ENCODE results near the gene DNAJB4.
A peak's percentile ranks its signal among the peaks of the same experiment; 100 is the strongest.
"Not testable (repeated sequence)": the region's sequence is repeated elsewhere in the genome, so short reads cannot be mapped to it uniquely, and the experiment has no call there.

DNAJB4 gene

DNA sequence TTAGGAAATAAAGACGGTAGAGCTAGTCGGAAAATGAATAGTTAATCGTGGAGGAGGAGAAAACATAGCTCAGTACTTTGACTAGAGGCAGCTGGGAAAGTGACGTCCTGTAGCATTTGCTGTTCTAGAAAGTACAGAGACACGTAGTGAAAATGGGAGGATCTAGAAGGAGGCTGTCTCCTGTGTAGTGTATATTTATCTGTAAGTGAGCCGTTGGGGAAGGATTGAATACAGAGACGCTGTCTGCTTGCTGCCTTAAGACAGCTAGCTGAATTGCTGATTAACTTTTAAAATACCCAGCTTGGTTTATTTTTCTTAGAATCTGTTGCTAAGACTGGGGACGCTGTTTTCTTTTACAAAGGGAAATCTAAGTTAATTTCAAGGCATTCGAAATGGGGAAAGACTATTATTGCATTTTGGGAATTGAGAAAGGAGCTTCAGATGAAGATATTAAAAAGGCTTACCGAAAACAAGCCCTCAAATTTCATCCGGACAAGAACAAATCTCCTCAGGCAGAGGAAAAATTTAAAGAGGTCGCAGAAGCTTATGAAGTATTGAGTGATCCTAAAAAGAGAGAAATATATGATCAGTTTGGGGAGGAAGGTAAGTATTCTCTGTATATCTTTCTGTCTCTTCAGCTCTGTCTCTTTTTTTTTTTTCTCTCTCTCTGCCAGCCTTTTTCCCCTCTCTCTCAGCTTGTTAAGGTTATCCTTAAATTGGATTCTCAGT lies at the start of gene DNAJB4:
Gene DNAJB4 (plus strand): TSS at position 221 of the 729 bp plus-strand sequence. CDS start 172 bp downstream, at position 393.
- DNase-seq = no peak

DNA sequence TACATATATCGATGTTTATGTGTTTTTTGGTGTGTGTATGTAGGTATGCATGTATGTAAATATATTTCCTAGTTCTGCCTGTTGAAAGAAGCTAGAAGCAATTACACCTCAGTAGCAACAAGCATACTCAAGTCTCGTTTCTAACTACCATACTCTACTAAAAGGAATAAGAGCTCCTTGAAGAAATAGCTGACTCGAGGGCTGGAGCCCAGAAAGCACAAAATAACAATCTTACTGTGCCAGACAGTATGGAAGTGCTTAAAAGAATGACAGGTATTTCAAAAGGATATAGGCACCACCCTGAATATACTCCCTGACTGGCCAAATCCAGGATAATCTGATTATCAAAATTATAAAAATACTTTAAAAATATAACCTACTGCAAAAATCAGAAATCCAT lies 49.0 kb upstream of the DNAJB4 start:
- DNase-seq = no peak

DNA sequence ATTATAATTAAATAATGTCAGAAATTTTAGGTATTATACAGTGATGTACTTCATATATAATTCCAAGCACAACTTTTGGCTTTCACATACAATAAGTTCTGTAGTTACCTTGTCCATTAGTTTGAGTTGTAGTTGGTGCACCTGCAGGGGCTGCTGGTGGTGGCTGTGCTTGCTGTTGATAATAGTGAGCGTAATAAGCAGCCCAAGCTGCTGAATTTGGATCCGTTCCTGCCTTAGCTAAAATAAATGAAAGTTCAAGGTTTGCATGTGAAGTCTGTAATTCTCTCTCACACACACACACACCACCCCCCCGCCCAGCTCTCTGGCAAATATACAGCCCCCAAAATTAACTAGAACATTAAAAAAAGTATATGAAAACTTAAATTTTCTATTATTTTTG lies 48.3 kb upstream of the DNAJB4 start:
- no peak for DNase-seq

DNA sequence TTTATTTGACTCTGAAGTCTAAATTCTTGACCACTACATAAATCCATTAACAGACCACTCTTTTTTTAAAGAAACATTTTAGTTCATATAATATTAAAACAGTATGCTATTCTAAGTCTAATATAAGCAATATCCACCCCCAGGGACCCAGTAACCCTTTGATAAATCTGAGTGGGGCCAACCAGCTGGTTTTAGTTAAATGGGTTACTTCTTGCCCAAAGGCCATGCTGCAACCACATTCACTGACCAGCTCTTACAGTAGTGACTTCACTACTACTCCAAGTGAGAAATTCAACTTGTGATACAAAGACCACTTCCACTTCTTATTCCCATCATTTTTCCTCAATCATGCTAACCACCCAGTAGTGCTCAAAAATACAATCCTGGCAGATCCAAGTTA lies 46.3 kb upstream of the DNAJB4 start:
- DNase-seq = no peak

DNA sequence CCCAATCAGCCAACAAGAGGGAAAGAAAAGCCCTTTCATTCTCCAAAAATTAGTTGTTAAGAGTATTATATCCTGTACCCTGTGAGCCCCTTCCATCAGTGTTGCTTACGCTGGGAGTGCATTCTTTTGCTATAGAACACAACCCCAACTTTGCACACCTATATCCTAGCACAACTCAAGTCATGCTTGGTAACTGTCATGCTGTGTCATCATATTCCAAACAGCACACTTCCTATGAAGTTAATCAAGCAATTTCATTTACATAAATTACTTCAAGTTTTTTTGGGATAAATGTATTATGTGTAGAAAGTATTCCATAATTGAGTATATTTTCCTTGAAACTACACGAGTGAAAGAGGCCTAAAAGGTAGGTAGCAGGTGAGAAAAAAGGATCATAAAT lies 45.9 kb upstream of the DNAJB4 start:
- no peak for DNase-seq

DNA sequence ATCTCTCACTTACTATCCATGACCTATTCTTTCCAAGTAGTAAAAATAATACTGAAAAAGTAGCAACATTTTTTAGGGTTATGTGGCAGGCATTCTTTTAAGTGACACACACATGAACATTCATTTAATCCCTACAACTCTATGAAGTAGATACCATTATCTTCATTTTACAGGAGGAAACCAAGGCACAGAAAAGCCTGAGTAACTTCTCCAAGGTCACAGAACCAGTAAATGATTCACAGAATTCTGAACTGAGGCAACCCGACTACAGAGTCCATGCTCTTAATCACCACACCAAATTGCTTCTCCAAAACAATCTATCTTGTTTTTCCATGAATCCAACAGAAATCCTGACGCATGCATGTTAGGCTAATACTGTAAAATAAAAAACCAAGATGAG lies 43.3 kb upstream of the DNAJB4 start:
- DNase-seq = no peak

DNA sequence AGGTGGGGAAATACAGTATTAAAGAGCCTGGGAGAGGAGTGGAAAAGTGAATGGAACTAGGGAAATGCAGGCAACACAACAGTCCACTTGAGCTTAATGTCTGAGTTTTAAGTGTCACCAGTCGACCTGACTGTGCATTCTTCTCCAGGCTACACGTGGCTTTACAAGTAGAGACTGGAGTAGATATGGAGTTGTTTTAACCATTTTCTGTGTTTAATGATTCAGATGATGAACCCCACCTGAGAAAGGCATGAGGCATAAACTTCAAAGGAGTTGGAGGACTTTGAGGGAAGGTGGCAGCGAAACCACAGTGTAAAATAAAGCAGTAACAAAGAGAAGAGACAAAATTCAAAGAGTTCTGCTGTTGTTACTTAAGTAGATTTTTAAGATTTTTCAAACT lies 38.4 kb upstream of the DNAJB4 start:
- no peak for DNase-seq

DNA sequence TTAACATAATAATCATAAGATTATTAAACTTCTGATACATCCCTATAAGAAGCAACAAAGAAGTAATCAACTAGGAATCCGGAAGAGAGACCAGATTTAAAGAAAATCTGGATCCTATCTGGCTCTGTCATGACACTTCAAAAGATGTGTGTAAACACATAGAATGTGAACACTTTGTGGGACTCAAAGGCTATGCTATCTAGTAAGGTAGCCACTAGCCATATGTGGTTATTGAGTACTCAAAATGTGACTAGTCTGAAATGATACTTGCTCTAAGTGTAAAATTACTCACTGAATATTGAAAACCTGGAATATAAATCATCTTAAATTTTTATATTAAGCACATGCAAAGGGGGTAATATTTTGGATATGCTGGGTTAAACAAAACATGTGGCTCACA lies 34.5 kb upstream of the DNAJB4 start:
- no peak for DNase-seq

DNA sequence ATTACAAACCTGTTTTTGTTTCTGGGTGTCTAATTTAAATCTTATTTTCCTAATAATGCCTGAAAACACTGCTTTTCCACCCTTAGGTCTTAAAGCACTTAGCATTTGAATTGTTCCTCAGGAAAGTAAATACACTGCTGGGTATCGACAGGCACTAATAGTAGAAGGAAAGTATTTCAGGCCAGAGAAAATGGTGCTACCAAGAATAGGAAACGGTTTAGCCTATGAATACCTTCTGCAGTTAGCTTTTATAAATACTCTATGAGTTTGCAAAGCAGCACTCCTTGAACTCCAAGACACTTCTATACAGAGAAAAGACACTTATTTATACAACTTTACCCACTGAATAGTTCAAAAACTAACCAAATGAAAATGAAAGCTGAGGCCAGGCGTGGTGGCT lies 32.7 kb upstream of the DNAJB4 start:
- DNase-seq = no peak

DNA sequence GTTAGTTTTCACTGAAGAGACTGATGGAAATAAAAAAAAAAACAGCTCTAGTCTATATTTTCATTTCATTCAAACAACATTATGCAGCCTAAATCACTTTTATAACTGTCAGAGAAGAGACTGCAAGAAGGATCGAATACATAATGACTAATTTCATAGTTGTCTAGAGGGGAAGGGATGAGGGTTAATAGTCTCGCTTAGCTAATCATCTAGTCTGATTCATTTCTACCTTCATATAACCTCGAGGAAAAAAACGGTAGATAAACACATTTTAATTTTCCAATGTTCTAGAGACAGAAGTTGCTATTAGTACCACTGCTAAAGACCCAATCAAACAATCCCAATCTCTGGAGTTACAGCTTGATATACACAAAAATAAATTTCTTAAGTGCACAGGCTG lies 29.4 kb upstream of the DNAJB4 start:
- no peak for DNase-seq

DNA sequence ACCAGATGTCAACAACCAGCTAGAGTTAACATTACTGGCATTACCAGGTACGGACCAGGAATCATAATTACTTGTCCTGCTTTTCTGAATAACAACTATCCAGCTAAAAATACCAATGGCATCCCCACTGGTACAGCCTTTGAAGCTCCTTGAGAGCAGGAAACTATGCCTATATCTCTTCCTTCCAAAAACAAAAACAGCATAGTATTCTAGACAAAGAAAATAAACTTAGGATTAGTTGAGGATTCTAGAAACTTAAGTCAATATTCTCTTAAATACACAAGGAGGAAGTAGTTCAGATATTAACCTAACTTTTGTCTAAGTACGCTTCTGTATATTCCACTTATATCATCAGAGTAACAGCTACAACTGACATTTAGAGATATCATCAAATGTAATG lies 28.8 kb upstream of the DNAJB4 start:
- DNase-seq = no peak

DNA sequence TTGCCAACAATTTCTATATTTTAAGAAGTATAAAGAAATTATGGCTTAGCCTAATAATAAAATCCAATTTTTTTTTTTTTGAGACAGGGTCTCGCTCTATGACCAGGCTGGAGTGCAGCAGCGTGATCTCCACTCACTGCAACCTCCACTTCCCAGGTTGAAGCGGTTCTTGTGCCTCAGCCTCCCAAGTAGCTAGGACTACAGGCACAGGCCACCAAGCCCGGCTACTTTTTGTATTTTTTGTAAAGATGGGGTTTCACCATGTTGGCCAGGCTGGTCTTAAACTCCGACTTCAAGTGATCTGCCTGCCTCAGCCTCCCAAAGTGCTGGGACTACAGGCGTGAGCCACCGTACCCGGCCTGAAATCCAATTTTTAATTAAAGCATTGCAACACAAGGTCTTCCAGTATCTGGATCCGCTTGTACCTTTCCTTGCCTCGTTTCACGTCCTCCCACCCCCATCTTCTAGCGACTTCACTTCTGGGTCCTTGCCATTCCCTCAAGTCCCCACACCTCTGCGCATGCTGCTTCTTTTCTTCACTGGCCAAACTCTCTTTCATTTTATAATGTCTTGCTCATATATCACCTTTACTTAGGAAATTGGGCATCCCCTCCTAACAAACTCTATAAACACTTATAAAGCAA lies 28.2 kb upstream of the DNAJB4 start:
- DNase-seq = no peak

DNA sequence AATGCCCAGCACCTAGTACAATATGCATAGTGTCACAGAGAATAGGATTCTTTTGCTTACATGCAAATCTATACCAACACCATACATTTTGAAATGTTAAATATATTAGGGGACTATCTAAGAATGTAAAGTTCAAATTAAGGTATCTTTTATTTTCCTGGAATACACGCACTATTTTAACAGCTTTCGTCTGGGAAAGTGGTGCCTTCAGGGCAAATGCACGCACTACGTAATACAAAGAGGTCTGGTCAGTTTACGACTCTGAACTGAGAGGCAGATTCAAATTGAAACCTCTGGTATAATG lies 26.8 kb upstream of the DNAJB4 start:
- no peak for DNase-seq

DNA sequence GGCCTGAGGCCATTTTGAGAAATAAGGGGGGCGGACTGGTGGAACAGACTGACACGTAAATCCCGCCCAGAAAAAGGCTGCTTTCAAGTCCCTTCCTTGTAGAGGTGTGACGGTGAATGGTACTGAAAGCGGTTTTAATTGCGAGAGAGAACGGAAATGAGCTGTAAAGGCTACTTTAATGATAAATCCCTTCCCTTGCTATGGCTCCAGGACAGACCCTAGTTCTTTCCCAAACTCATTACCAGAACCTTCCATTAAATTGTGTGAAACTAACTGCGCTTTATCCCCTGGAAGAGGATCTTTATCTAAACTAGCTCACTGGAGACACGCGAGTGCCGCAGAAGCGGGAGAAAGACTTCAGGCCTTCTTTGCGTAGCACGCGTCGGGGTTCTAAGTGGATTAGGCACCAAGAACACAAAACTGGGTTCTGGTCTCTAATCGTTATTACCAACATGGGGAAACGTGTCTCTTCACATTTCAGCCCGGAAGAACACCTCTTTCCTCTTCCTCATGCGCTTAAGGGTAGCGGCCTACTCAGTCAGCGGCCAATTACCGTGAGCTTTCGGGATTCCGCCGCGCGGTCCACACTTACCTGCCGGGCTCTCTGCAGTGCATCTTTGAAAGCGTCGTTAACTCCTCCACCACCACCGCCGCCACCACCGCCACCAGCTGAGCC lies 26.3 kb upstream of the DNAJB4 start:
- peak; percentile 96 for DNase-seq

DNA sequence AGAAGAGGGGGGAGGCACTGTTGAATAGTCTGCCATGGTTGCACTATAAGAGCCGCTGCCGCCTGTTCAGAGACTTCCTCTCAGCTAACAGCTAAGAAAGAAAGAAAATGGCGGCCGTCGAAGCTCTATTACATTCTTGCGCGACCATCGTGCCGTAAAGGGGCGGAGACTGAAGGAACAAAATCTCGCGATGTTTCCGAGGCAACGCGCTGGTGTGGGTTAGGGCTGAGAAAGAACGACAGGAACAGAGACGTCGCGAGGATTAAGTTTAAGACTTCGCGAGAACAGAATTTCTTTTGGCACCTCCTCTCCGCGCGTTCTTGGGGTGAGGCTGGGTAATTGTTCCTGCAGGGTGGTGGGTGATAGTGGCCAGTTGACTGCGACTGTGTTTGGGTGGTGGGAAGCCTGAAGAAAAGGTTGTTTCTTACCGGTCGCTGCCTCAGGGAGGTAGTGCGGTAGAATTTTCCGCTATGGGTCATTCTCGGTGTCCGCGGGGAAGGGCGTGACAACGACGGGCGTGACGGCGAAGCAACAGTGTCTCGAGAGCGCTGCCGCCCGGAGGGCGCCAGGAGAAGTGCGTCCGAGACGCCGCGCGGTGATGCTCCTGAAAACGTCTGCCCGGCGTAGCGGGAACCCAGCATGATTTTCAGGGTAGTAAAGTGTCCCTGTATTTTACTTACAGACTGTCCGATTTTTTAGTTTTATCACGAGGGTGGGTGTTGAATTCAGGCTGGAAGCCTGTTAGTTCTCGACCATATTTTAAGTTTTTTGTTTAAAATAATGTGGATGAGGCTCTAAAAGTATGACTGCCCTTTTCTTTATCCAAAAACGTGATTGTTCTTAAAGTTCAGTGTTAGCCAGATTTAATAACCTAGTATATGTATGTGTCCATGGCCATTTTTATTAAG lies 25.5 kb upstream of the DNAJB4 start, which contains the start of gene FUBP1:
Gene FUBP1 (minus strand): TSS at position 104 of the 908 bp plus-strand sequence. CDS start 68 bp downstream, at position 36.
- DNase-seq = peak; percentile 98

DNA sequence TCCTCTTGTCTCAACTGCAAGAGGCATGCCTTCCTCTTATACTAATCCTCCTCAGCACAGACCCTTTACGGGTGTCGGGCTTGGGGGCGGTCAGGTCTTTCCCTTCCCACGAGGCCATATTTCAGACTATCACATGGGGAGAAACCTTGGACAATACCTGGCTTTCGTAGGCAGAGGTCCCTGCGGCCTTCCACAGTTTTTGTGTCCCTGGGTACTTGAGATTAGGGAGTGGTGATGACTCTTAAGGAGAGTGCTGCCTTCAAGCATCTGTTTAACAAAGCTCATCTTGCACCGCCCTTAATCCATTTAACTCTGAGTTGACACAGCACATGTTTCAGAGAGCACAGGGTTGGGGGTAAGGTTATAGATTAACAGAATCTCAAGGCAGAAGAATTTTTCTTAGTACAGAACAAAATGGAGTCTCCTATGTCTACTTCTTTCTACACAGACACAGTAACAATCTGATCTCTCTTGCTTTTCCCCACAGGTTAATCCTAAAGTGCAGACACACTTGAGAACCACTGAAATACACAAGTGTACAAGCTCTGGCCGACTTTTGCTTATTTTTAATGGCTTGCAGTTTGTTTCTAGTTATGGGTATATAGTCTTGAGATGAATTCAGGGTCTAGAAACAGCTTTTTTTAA lies 21.3 kb upstream of the DNAJB4 start:
- DNase-seq = not testable (repeated sequence)

DNA sequence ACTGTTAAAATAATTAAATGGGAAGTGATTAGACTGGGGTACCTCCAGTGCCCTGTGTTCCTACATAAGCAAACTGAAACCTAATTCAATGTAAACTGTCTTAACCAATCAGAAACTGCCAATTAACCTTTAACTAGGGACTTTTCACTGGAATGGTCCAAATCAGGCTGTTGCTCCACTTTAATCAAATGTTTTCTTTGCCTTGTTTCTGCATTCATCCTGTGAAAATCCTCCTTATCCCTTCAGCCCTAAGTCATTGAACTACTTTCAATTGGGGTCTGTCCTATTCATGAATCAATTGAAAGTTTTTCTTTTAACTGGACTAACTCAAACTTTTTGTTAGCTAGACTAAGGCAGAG lies 20.8 kb upstream of the DNAJB4 start:
- DNase-seq = no peak

DNA sequence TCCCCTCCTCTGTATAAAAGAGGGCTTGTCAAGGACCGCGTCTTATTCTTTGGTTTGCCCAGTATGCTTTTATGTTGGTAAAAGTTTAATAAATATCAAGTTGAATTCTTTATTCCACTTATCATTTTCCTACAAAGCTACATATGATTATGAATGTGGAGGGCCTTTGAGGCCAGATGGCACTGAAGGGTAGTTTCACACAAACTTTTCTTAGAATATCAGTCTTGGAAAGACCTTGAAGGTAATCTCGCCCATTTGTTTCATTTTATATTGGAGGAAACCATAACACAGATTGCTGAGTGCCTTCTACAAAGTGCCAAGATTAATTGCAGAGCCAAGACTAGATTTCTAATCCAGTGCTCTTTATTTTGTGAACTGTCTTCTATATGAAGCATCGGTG lies 20.1 kb upstream of the DNAJB4 start:
- DNase-seq = no peak

DNA sequence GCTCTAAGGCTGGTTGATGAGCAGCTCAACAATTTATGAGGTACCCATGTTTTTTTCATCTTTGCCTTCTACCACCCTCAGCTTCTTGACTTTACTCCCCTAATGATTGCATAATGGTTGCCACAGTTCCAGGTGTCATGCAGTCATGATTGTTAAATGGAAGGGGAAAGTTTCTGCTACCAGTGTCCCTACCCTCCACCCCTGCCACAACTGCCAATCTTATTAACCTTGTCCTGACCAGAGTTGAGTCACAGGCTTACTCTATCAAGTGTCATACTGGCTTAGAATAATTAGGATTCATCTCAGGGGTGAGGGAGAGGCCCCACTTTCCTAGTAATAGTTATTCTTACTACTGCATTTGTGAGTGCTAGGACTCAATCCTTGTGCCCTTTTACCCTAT lies 17.9 kb upstream of the DNAJB4 start:
- no peak for DNase-seq

DNA sequence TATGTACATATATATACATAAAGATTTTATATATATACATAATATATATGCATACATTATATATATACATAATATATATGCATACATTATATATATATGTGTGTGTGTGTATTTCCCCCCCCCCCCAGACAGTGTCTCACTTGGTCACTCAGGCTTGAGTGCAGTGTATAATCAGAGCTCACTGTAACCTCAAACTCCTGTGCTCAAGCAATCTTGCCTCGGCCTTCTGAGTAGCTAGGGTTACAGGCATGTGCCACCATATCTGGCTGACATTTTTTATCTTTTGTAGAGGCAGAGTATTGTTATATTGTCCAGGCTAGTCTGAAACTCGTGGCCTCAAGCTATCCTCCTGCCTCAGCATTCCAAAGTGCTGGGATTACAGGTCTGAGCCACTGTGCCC lies 16.8 kb upstream of the DNAJB4 start:
- no peak for DNase-seq

DNA sequence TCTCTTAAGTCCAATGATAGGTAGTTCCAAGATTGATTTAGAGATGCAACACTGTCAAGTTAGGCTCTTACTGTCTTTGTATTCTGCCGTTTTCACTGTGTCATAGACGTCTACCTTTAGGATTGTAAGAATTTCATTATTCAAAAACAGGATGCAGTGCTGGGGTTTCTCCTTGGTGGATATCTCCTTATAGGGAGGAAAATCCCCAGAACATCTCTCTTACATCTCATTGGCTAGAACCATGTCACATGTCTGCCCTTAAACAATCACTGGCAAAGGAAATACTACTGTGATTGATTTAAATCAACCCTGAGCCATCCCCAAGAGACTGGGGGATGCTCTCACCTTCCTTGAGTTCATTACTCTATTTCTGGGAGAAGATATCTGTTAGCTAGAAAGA lies 15.0 kb upstream of the DNAJB4 start:
- DNase-seq = no peak

DNA sequence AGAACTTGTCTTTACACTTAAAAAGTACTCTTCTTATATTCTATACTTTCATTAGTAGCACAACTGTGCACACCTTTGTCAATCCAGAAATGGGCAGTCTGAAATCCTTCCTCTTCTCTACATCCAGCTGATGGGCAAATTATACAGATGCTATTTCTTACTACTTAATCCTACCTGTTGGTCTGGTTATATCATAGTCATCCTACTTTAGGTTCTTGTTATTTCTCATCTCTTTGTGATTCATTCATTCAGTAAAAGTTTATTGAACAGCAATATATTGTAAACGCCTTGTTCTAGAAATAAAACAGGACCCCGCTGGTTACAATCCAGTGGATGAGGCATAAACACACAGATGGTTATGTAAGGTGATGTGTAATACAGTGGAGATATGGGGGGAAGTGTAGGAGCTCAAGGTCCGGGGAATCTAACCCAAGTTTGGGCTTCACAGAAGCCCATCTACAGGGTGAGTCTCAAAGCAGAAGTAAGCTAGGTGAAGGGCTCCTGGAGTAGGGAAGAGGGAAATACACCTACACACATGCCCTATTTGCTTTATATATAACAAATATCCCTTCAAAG lies 14.0 kb upstream of the DNAJB4 start:
- DNase-seq = no peak

DNA sequence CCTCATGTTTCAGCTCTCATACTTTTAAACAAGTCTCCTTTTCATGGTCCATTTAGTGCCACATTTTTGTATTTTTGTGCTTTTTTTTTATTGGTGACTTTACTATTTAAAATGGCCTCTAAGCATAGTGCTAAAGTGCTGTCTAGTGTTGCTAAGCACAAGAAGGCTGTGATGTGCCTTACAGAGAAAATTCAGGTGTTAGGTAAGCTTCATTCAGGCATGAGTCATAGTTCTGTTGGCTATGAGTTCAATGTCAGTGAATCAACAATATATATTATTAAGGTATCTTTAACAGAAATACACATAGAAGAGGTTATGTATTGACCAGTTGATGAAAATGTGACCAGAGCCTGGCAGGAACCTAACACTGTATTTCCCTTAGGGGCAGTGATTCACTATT lies 13.1 kb upstream of the DNAJB4 start:
- DNase-seq = no peak

All from NCI-H146 (cell line).